Mammary epithelial cell (primary cell): Measurements from ENCODE around the gene GNAZ.

Experiments used
- EZH2 ChIP-seq: IDR thresholded peaks from 2 replicates; pipeline ENCODE4 v1.6.1; 2012; ENCODE audit warnings: low read length, inconsistent platforms, borderline replicate concordance
- TF ChIP-seq, protein P1 (sequence below), 2 donors: IDR thresholded peaks in 1 of 2; conservative IDR thresholded peaks in 1 of 2; 2 replicates each; pipeline ENCODE4 v1.5.1; 2011 to 2012; ENCODE audit warnings: inconsistent platforms in 2 of 2, low read length in 2 of 2, mild to moderate bottlenecking in 2 of 2, control low read depth in 1 of 2, low read depth in 1 of 2; ENCODE audit not compliant: insufficient read depth in 1 of 2; ENCODE audit errors: extremely low read depth in 1 of 2

DNA sequence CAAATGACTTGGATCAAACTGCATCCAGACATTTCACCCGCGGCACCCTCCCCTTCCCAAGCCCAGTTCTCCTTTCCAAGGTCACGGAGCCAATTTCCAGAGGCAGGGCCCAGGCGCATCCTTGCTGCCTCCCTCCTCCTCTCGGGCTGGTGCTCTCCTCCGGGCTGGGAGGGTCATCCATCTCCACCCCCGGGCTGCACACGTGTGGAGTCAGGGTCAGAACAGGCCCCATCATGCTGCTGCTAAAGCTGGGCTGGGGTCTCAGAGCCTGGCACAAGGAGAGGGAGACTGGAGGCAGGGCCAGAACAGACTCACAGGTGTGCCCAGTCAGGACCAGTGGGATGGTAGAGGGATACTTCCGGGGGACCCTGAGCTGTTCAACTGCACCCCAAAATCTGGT is 57.5 kb downstream of the GNAZ start:
- TF ChIP-seq, protein P1, sequence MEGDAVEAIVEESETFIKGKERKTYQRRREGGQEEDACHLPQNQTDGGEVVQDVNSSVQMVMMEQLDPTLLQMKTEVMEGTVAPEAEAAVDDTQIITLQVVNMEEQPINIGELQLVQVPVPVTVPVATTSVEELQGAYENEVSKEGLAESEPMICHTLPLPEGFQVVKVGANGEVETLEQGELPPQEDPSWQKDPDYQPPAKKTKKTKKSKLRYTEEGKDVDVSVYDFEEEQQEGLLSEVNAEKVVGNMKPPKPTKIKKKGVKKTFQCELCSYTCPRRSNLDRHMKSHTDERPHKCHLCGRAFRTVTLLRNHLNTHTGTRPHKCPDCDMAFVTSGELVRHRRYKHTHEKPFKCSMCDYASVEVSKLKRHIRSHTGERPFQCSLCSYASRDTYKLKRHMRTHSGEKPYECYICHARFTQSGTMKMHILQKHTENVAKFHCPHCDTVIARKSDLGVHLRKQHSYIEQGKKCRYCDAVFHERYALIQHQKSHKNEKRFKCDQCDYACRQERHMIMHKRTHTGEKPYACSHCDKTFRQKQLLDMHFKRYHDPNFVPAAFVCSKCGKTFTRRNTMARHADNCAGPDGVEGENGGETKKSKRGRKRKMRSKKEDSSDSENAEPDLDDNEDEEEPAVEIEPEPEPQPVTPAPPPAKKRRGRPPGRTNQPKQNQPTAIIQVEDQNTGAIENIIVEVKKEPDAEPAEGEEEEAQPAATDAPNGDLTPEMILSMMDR (conservative IDR thresholded peaks at IDR 0.05 in 1 of 2, IDR thresholded peaks at IDR 0.05 in 1 of 2; ENCODE audit: extremely low read depth in 1 of 2, insufficient read depth in 1 of 2, low read depth in 1 of 2, low read length in 2 of 2), result no peak
- no peak for TF ChIP-seq EZH2
